ENCODE data around the gene GDPD5.

The GDPD5 gene

GRCh38 chr11:75524665-75525432 is 892 bp downstream of the GDPD5 start:
- peaks cover 23% of the 10 kb centered on the region for H3K27me3 ChIP-seq (ENCODE audit: insufficient read depth, insufficient read length)
- H3K4me1 ChIP-seq (ENCODE audit: insufficient read depth, insufficient read length), result peaks cover 4% of the 10 kb centered on the region
- H3K9me3 ChIP-seq (ENCODE audit: insufficient read depth, low read length), result no peaks in the 10 kb centered on the region
- DNase-seq (ENCODE audit: low read depth, low spot score), result no peak
- TF ChIP-seq SUZ12 (IDR thresholded peaks at IDR 0.05; ENCODE audit: extremely low read depth, insufficient read depth, insufficient read length) (no peak), ZNF274 (IDR thresholded peaks at IDR 0.05; ENCODE audit: low read depth, low read length) (no peak), YY1 (IDR thresholded peaks at IDR 0.05; ENCODE audit: insufficient read depth, insufficient read length) (no peak)
- H3K36me3 ChIP-seq (ENCODE audit: insufficient read depth, insufficient read length, low read length), result no peaks in the 10 kb centered on the region
- peak overlapping the region; percentile 78 for H3K4me3 ChIP-seq (ENCODE audit: insufficient read length, low read depth)
- peak overlapping the region; percentile 94 for H3K9ac ChIP-seq (ENCODE audit: insufficient read length, low read depth)

DNA sequence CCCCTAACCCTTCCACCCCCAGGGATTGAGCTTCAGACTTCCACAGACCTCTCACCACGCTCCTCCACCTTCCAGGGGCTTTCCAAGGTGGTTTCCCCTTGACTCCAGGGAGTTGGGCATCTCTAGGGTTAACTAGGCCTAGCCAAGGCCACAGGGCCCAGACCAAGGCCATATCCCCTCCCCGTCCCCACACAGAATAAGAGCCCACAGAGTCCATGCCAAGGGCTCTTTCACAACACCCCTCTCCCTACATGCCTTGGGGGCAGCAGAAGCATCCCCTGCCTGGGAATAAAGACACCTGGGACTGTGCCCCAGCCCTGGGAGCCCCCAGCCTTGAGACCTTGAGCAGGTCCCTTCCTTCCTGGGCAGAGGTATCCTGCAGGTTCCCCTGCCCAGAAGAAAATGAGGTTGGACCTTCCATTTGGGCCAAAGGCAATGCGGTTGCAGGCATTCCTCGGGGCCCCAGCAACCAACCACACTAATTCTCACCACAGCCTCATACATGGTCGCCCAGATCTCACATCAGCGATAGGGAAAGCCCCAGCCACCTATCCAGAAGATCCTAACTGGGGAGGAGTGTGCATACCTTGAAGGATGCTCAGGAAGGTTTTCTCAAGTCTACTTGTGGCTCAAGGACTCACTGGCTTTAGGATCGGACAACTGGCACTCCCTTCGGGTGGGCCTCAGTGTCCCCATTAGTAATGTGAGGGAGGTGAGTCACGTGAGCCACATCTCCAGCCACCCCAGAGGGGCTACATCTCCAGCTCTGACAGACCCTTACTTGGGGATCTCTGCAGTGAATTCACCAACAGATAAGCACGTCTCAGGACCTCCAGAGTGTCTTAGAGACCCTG is 1.7 kb downstream of the GDPD5 start:
- Histone ChIP-seq H3K36me3 (ENCODE audit: insufficient read depth, insufficient read length, low read length) (no peaks in the 10 kb centered on the region), H3K4me1 (ENCODE audit: insufficient read depth, insufficient read length) (peaks cover 5% of the 10 kb centered on the region), H3K9ac (ENCODE audit: insufficient read length, low read depth) (no peak overlapping the region), H3K27me3 (ENCODE audit: insufficient read depth, insufficient read length) (peaks cover 23% of the 10 kb centered on the region), H3K9me3 (ENCODE audit: insufficient read depth, low read length) (no peaks in the 10 kb centered on the region), H3K4me3 (ENCODE audit: insufficient read length, low read depth) (peak overlapping the region; percentile 78)
- DNase-seq (ENCODE audit: low read depth, low spot score), result no peak
- TF ChIP-seq ZNF274 (IDR thresholded peaks at IDR 0.05; ENCODE audit: low read depth, low read length) (no peak), YY1 (IDR thresholded peaks at IDR 0.05; ENCODE audit: insufficient read depth, insufficient read length) (no peak), SUZ12 (IDR thresholded peaks at IDR 0.05; ENCODE audit: extremely low read depth, insufficient read depth, insufficient read length) (no peak)

- Histone ChIP-seq H3K9me3 (ENCODE audit: insufficient read depth, low read length) (no peaks in the 10 kb centered on the region), H3K9ac (ENCODE audit: insufficient read length, low read depth) (no peak overlapping the region), H3K27me3 (ENCODE audit: insufficient read depth, insufficient read length) (peaks cover 23% of the 10 kb centered on the region), H3K36me3 (ENCODE audit: insufficient read depth, insufficient read length, low read length) (no peaks in the 10 kb centered on the region), H3K4me3 (ENCODE audit: insufficient read length, low read depth) (no peak overlapping the region), H3K4me1 (ENCODE audit: insufficient read depth, insufficient read length) (peaks cover 8% of the 10 kb centered on the region)
- TF ChIP-seq YY1 (IDR thresholded peaks at IDR 0.05; ENCODE audit: insufficient read depth, insufficient read length) (no peak), ZNF274 (IDR thresholded peaks at IDR 0.05; ENCODE audit: low read depth, low read length) (no peak), SUZ12 (IDR thresholded peaks at IDR 0.05; ENCODE audit: extremely low read depth, insufficient read depth, insufficient read length) (no peak)
- no peak for DNase-seq (ENCODE audit: low read depth, low spot score)
Observed at GRCh38 chr11:75523189-75523588, 2.6 kb downstream of the GDPD5 start.

GRCh38 chr11:75522286-75523044 is 3.3 kb downstream of the GDPD5 start:
- Histone ChIP-seq H3K4me1 (ENCODE audit: insufficient read depth, insufficient read length) (peaks cover 8% of the 10 kb centered on the region), H3K27me3 (ENCODE audit: insufficient read depth, insufficient read length) (peaks cover 23% of the 10 kb centered on the region), H3K9ac (ENCODE audit: insufficient read length, low read depth) (no peak overlapping the region), H3K4me3 (ENCODE audit: insufficient read length, low read depth) (no peak overlapping the region), H3K36me3 (ENCODE audit: insufficient read depth, insufficient read length, low read length) (no peaks in the 10 kb centered on the region), H3K9me3 (ENCODE audit: insufficient read depth, low read length) (no peaks in the 10 kb centered on the region)
- DNase-seq (ENCODE audit: low read depth, low spot score), result no peak
- TF ChIP-seq YY1 (IDR thresholded peaks at IDR 0.05; ENCODE audit: insufficient read depth, insufficient read length), result no peak

DNA sequence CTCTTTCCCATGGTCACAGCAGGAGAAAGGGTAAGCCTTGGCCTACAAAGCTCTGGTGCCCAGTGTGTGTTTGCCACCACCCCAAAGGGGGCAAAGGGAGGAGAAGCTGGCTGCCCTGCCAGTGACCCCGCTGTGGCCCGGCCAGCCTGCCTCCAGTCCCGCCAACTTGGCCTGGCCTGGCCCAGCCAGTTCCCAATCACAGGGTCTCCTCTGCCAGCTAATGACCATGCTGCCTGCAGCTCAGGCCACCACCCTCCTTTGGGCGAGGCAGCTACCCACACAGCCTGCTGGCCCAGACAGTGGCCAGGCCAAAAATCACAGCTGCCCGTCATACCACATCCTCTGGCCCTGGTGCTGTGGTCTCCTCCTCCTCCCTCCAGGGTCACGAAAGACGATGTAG is 5.1 kb downstream of the GDPD5 start:
- no peak for DNase-seq (ENCODE audit: low read depth, low spot score)
- Histone ChIP-seq H3K4me3 (ENCODE audit: insufficient read length, low read depth) (no peak overlapping the region), H3K9ac (ENCODE audit: insufficient read length, low read depth) (no peak overlapping the region), H3K36me3 (ENCODE audit: insufficient read depth, insufficient read length, low read length) (no peaks in the 10 kb centered on the region), H3K27me3 (ENCODE audit: insufficient read depth, insufficient read length) (peaks cover 23% of the 10 kb centered on the region), H3K9me3 (ENCODE audit: insufficient read depth, low read length) (no peaks in the 10 kb centered on the region), H3K4me1 (ENCODE audit: insufficient read depth, insufficient read length) (peaks cover 8% of the 10 kb centered on the region)
- no peak for TF ChIP-seq ZNF274 (IDR thresholded peaks at IDR 0.05; ENCODE audit: low read depth, low read length)
- TF ChIP-seq YY1 (IDR thresholded peaks at IDR 0.05; ENCODE audit: insufficient read depth, insufficient read length), result no peak
- no peak for TF ChIP-seq SUZ12 (IDR thresholded peaks at IDR 0.05; ENCODE audit: extremely low read depth, insufficient read depth, insufficient read length)

DNA sequence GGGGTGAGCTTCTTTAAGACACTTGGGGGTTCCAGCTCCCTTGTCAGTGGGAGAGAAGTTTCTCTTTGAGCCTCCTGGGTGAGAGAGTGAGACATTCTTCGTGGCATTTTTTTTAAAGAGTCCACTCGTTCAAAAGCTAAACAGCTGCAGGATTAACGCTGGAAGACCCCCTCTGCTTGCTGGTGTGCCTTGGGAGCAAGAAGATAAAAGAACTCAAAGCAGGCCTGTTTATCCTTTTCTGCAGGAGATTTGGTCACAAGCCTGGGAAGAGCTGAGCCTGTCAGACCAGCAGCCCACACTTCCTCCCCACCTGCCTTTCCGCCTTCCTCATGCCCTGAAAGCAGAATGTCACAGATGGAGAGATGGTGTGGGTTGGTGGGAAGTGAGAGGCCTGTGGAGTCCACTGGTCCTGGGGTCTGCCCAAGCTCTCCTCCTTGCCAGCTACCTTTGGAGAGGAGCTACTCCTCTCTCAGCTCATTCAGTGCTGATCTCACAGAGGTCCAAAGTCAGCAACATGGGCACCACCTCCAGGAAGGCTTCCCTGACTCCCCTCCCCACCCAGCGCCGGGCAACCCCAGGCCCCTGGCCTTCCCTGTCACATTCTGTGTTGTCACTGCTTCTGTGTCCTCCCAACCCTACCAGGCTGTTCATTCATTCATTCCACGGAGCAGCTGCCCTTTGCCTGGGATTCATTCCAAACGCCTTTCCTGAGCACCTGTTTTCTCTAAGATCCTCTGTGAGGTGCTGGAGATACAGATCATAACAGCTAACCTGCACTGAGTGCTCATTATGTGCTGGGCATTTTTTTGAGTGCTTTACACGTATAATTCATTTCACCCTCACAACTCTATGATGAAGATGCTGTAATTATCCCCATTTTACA is 6.7 kb downstream of the GDPD5 start:
- H3K4me1 ChIP-seq (ENCODE audit: insufficient read depth, insufficient read length), result peaks cover 8% of the 10 kb centered on the region
- no peak for TF ChIP-seq SUZ12 (IDR thresholded peaks at IDR 0.05; ENCODE audit: extremely low read depth, insufficient read depth, insufficient read length)
- no peak for TF ChIP-seq ZNF274 (IDR thresholded peaks at IDR 0.05; ENCODE audit: low read depth, low read length)
- no peak for TF ChIP-seq YY1 (IDR thresholded peaks at IDR 0.05; ENCODE audit: insufficient read depth, insufficient read length)
- no peak for DNase-seq (ENCODE audit: low read depth, low spot score)
- H3K27me3 ChIP-seq (ENCODE audit: insufficient read depth, insufficient read length), result peaks cover 8% of the 10 kb centered on the region
- no peak overlapping the region for H3K9ac ChIP-seq (ENCODE audit: insufficient read length, low read depth)
- H3K36me3 ChIP-seq (ENCODE audit: insufficient read depth, insufficient read length, low read length), result no peaks in the 10 kb centered on the region
- no peaks in the 10 kb centered on the region for H3K9me3 ChIP-seq (ENCODE audit: insufficient read depth, low read length)
- no peak overlapping the region for H3K4me3 ChIP-seq (ENCODE audit: insufficient read length, low read depth)

Measured in NT2/D1 (cell line).